DMS79 (cell line): Measurements from ENCODE around the gene OR7C2.
"Not testable (repeated sequence)": the region's sequence is repeated elsewhere in the genome, so short reads cannot be mapped to it uniquely, and the experiment has no call there.

ENCODE experiments used
- DNase-seq: peaks from one replicate; lab custom pipeline; 2025; lab: John Stamatoyannopoulos, UW

OR7C2 gene

GRCh38 chr19:14941189-14941588 lies at the start of gene OR7C2:
Gene OR7C2 (plus strand): TSS chr19:14941489. CDS start chr19:14941489, 0 bp downstream.
- DNase-seq = no peak

- DNase-seq = no peak
Measured at GRCh38 chr19:14901675-14902260, 39.5 kb upstream of the OR7C2 start.

GRCh38 chr19:14906711-14907110 lies 34.6 kb upstream of the OR7C2 start:
- no peak for DNase-seq

- DNase-seq = no peak
Measured at GRCh38 chr19:14915116-14915515, 26.2 kb upstream of the OR7C2 start.

- no peak for DNase-seq
Measured at GRCh38 chr19:14916848-14917247, 24.4 kb upstream of the OR7C2 start.

GRCh38 chr19:14933506-14933905 lies 7.8 kb upstream of the OR7C2 start:
- no peak for DNase-seq

GRCh38 chr19:14940266-14940665 lies 1.0 kb upstream of the OR7C2 start:
- DNase-seq = no peak

- DNase-seq = no peak
Measured at GRCh38 chr19:14943601-14944000, 2.3 kb downstream of the OR7C2 start.

GRCh38 chr19:14944456-14944855 lies 3.2 kb downstream of the OR7C2 start:
- no peak for DNase-seq

- DNase-seq = not testable (repeated sequence)
Measured at GRCh38 chr19:14949413-14949812, 8.1 kb downstream of the OR7C2 start.

GRCh38 chr19:14949876-14950275 lies 8.6 kb downstream of the OR7C2 start:
- DNase-seq = no peak

- no peak for DNase-seq
Measured at GRCh38 chr19:14950421-14950820, 9.1 kb downstream of the OR7C2 start.

- no peak for DNase-seq
Measured at GRCh38 chr19:14952767-14953166, 11.5 kb downstream of the OR7C2 start.

- DNase-seq = no peak
Measured at GRCh38 chr19:14954071-14954655, 12.9 kb downstream of the OR7C2 start.

- no peak for DNase-seq
Measured at GRCh38 chr19:14957464-14957863, 16.2 kb downstream of the OR7C2 start.

- DNase-seq = no peak
Measured at GRCh38 chr19:14959263-14959662, 18.0 kb downstream of the OR7C2 start.

- DNase-seq = no peak
Measured at GRCh38 chr19:14961956-14962685, 20.8 kb downstream of the OR7C2 start.

- DNase-seq = no peak
Measured at GRCh38 chr19:14968247-14968646, 27.0 kb downstream of the OR7C2 start.

- no peak for DNase-seq
Measured at GRCh38 chr19:14971474-14971873, 30.2 kb downstream of the OR7C2 start.

- DNase-seq = no peak
Measured at GRCh38 chr19:14972676-14973075, 31.4 kb downstream of the OR7C2 start.

GRCh38 chr19:14974488-14974887 lies 33.2 kb downstream of the OR7C2 start:
- DNase-seq = no peak

GRCh38 chr19:14977128-14977527 lies 35.8 kb downstream of the OR7C2 start:
- no peak for DNase-seq

GRCh38 chr19:14978161-14978776 lies 37.0 kb downstream of the OR7C2 start:
- no peak for DNase-seq
